GM12878 (cell line): ENCODE results near the gene RIC3. TPM values are rescaled to one million over a fixed set of nuclear protein-coding genes. Genes with fewer than 3 reads are reported as not detected.

Experiments used
- ATAC-seq: fragments of 200-7000 bp; cut with Tn5 transposase; 3 replicates; pipeline ENCODE4 v1.9.1; 2020; ENCODE audit warnings: mild to moderate bottlenecking, moderate library complexity
- BruUV-seq: library from RNA; stranded (reverse); fragments of 400-500 nt; replicated peaks from 2 replicates; lab custom pipeline; 2021; lab: Mats Ljungman, UMichigan
- CTCF ChIA-PET: fragments of 300-600 bp; sonication (Branson Sonifier 250); formaldehyde crosslinking; extraction: SDS; loops from one replicate; lab custom pipeline; 2021; ENCODE audit warnings: inconsistent platforms; lab: Yijun Ruan, JAX
- POLR2A ChIA-PET: fragments of 350-600 bp; formaldehyde crosslinking; extraction: SDS; loops from one replicate; lab custom pipeline; 2021; ENCODE audit warnings: inconsistent platforms; lab: Charles Lee
- RAD21 ChIA-PET: fragments of 300-600 bp; sonication (Branson Sonifier 250); formaldehyde crosslinking; loops from one replicate; lab custom pipeline; 2023; ENCODE audit warnings: antibody characterized with exemption; ENCODE audit not compliant: unreplicated experiment; lab: Charles Lee
- SMC1A ChIA-PET: fragments of 300-600 bp; sonication (Branson Sonifier 250); formaldehyde crosslinking; loops from one replicate; lab custom pipeline; 2023; ENCODE audit not compliant: unreplicated experiment, uncharacterized antibody; lab: Charles Lee
- DNase-seq: peaks from one replicate; pipeline ENCODE4 v3.0.0-alpha.2; 2011; ENCODE audit warnings: low read depth, low spot score
- FAIRE-seq: peaks from 3 replicates; lab custom pipeline; 2011; peaks lifted over from hg19 to GRCh38; lab: Jason Lieb, UNC
- H2AFZ ChIP-seq: 2 replicates; pipeline ENCODE4 v1.6.0; 2011; ENCODE audit warnings: low read depth, low read length, control low read depth; ENCODE audit not compliant: control insufficient read depth
- H3K27ac ChIP-seq: 2 replicates; pipeline ENCODE4 v1.5.1; 2011; ENCODE audit warnings: control low read depth; ENCODE audit not compliant: control insufficient read depth, insufficient read depth
- H3K27me3 ChIP-seq, 2 experiments: replicated peaks in 1 of 2; 2 replicates each; pipeline versions ENCODE4 v1.6.0 to v1.6.1; 2011; ENCODE audit warnings: low read length in 1 of 2; ENCODE audit not compliant: control insufficient read depth in 2 of 2, insufficient read depth in 2 of 2
- H3K36me3 ChIP-seq, 2 experiments: 2 replicates each; pipeline ENCODE4 v1.5.1; 2011; ENCODE audit warnings: low read length in 1 of 2; ENCODE audit not compliant: control insufficient read depth in 2 of 2, insufficient read depth in 2 of 2
- H3K4me1 ChIP-seq: 2 replicates; pipeline ENCODE4 v1.6.1; 2011; ENCODE audit warnings: mild to moderate bottlenecking, low read length, moderate library complexity, mixed read lengths; ENCODE audit not compliant: control insufficient read depth, insufficient read depth
- H3K4me2 ChIP-seq: 2 replicates; pipeline ENCODE4 v1.6.0; 2011; ENCODE audit warnings: control low read depth; ENCODE audit not compliant: control insufficient read depth, insufficient read depth
- H3K4me3 ChIP-seq: fragments of 200-600 bp; sonication (generic); 2 replicates; pipeline ENCODE4 v1.5.1; 2016
- H3K79me2 ChIP-seq: 2 replicates; pipeline ENCODE4 v1.6.0; 2011; ENCODE audit warnings: low read length; ENCODE audit not compliant: control insufficient read depth, insufficient read depth
- H3K9ac ChIP-seq: 2 replicates; pipeline ENCODE4 v1.8.0; 2011; ENCODE audit warnings: low read length, control low read depth, mixed read lengths; ENCODE audit not compliant: control insufficient read depth, insufficient read depth
- H3K9me3 ChIP-seq: replicated peaks from 3 replicates; pipeline ENCODE4 v1.5.1; 2011; ENCODE audit warnings: mild to moderate bottlenecking, low read length; ENCODE audit not compliant: control insufficient read depth, insufficient read depth
- H4K20me1 ChIP-seq: 2 replicates; pipeline ENCODE4 v1.6.0; 2011; ENCODE audit not compliant: control insufficient read depth, insufficient read depth
- CBX3 ChIP-seq: fragments of 200-600 bp; sonication (generic); IDR thresholded peaks from 2 replicates; pipeline ENCODE4 v1.6.1; 2016; ENCODE audit warnings: low read depth, borderline replicate concordance
- CHD4 ChIP-seq: fragments of 200-600 bp; sonication (generic); IDR thresholded peaks from 2 replicates; pipeline ENCODE4 v1.6.1; 2016; ENCODE audit warnings: mild to moderate bottlenecking
- CTCF ChIP-seq, 3 experiments: IDR thresholded peaks in 2 of 3; conservative IDR thresholded peaks in 1 of 3; 2 replicates each; pipeline ENCODE4 v1.5.1; 2011; ENCODE audit warnings: low read depth in 3 of 3, low read length in 3 of 3, mild to moderate bottlenecking in 3 of 3, control low read depth in 2 of 3, moderate library complexity in 2 of 3, inconsistent platforms in 1 of 3, mixed read lengths in 1 of 3; ENCODE audit not compliant: control insufficient read depth in 2 of 3, insufficient read depth in 1 of 3; ENCODE audit errors: extremely low read depth in 1 of 3
- FOS ChIP-seq: IDR thresholded peaks from 3 replicates; pipeline ENCODE4 v1.6.1; 2011; ENCODE audit warnings: borderline replicate concordance; ENCODE audit not compliant: insufficient read length; ENCODE audit errors: extremely low read depth
- HDAC6 ChIP-seq: fragments of 200-600 bp; sonication (generic); IDR thresholded peaks from one replicate; pipeline ENCODE4 v1.8.0; 2017; ENCODE audit warnings: antibody characterized with exemption; ENCODE audit not compliant: unreplicated experiment
- HDGF ChIP-seq: fragments of 450-650 bp; IDR thresholded peaks from 2 replicates; pipeline ENCODE4 v1.6.1; 2016; ENCODE audit warnings: antibody characterized with exemption
- NFYA ChIP-seq: IDR thresholded peaks from 2 replicates; pipeline ENCODE4 v1.6.1; 2011; ENCODE audit warnings: low read depth, mild to moderate bottlenecking, low read length, improper control_type of control experiment, borderline replicate concordance
- RAD21 ChIP-seq: IDR thresholded peaks from 2 replicates; pipeline ENCODE4 v1.6.1; 2011; ENCODE audit warnings: mild to moderate bottlenecking, low read depth, low read length, moderate library complexity; ENCODE audit not compliant: insufficient read depth
- SKIL ChIP-seq: fragments of 450-650 bp; IDR thresholded peaks from 2 replicates; pipeline ENCODE4 v1.6.1; 2017; ENCODE audit warnings: mild to moderate bottlenecking, low read depth, inconsistent platforms; ENCODE audit not compliant: poor library complexity, severe bottlenecking
- ZNF384 ChIP-seq: IDR thresholded peaks from 2 replicates; pipeline ENCODE4 v1.6.1; 2012; ENCODE audit warnings: low read depth, mild to moderate bottlenecking, low read length, improper control_type of control experiment, borderline replicate concordance
- WGBS: methylation state at CpG from one replicate; pipeline ENCODE4 v1.1.6; 2016; ENCODE audit warnings: low lambda C conversion rate; ENCODE audit not compliant: insufficient replicate concordance, insufficient coverage; ENCODE audit errors: missing lambda C conversion rate; 5-methylcytosine and 5-hydroxymethylcytosine counted together
- in situ Hi-C: fragments of 300-500 bp; cut with MboI; formaldehyde crosslinking; loops from 9 replicates; pipeline ENCODE4 v1.14.3; 2018; ENCODE audit warnings: mixed read lengths
- intact Hi-C: fragments of 100-400 bp; cut with micrococcal nuclease; formaldehyde crosslinking; loops from one replicate; pipeline ENCODE4 v1.14.2; 2022; ENCODE audit not compliant: unreplicated experiment
- polyA plus RNA-seq, 11 experiments: library from polyadenylated mRNA; depleted of rRNA in 4 of 11; unstranded in 6 of 11; stranded (reverse) in 5 of 11; fragments of >200 nt; fragmentation: Nextera tagmentation in 4 of 11; fragmentation: Illumina TruSeq in 1 of 11; extraction: Ambion mirVana in 4 of 11; extraction: Trizol in 1 of 11; gene quantifications; 1 replicate in 1 of 11; 2 replicates in 10 of 11; pipeline versions ENCODE4 v1.2.1 to v1.2.3, GENCODE V29; 2011 to 2016; ENCODE audit warnings: inconsistent platforms in 2 of 11, missing spikeins in 2 of 11, low read depth in 1 of 11
- total RNA-seq, 4 experiments: library from RNA; depleted of rRNA in 3 of 4; stranded (reverse); fragments of >200 nt in 3 of 4; fragmentation: Illumina TruSeq in 1 of 4; extraction: Trizol in 1 of 4; gene quantifications; 2 replicates each; pipeline versions ENCODE4 v1.2.1 to v1.2.3, GENCODE V29; 2013 to 2021

Gene RIC3
- total and polyA plus RNA-seq, 10 of the 15 experiments (the other 5 are each of a cell fraction or from before 2014, with no cell fraction given), result 0.90 to 8.9 (median 2.2) TPM

GRCh38 chr11:8087756-8088155, 81.1 kb downstream of the RIC3 start (continued):
- TF ChIP-seq FOS, result no peak
- TF ChIP-seq HDAC6, result no peak
- TF ChIP-seq SKIL, result no peak
- no peak for TF ChIP-seq NFYA
- no peak for TF ChIP-seq HDGF

- ChIA-PET RAD21 (interaction anchor here (1.0 to 1.4 kb wide), 2 partner anchors 12 to 54 kb away, joined by 4 to 5 read pairs; no protein-coding TSS in a partner anchor), SMC1A (interaction anchor here (1.5 to 2.4 kb wide), 2 partner anchors 13 to 81 kb away, joined by 4 to 10 read pairs; no protein-coding TSS in a partner anchor), CTCF (interaction anchor here (0.8 to 6.5 kb wide), 4 partner anchors 12 to 78 kb away, joined by 3 to 53 read pairs (median 6); no protein-coding TSS in a partner anchor), POLR2A (no interaction called here)
- ATAC-seq (peak; percentile 83), DNase-seq (no peak), FAIRE-seq (no peak)
- H3K36me3 ChIP-seq, result no peaks in the 10 kb centered on the region
- H3K4me3 ChIP-seq, result no peak overlapping the region
- in situ Hi-C loops, result no loop called here
- intact Hi-C loops, result no loop called here
- no peaks in the 10 kb centered on the region for H3K79me2 ChIP-seq
- H3K4me2 ChIP-seq, result no peak overlapping the region
- no peak overlapping the region for H2AFZ ChIP-seq
- no peak overlapping the region for H3K27ac ChIP-seq
- TF ChIP-seq RAD21 (peak; percentile 20; the same call in 1 of the 2 replicates), CBX3 (no peak), ZNF384 (no peak), CTCF (IDR thresholded peaks at IDR 0.05 in 2 of 3, conservative IDR thresholded peaks at IDR 0.05 in 1 of 3; ENCODE audit: control insufficient read depth in 2 of 3, extremely low read depth in 1 of 3, insufficient read depth in 1 of 3, low read depth in 3 of 3, low read length in 3 of 3) (peak in 2 of 3 experiments; percentile 4 to 35; a peak in 1 of 6 replicates), CHD4 (no peak)
- no peak overlapping the region for H3K9ac ChIP-seq
- 22% methylated on average over 4 of the region's 4 CpGs for WGBS
- BruUV-seq, result no TSS peak
- peaks cover 0 to 11% of the 10 kb centered on the region in 2 experiments; a peak in 3 of 4 replicates for H3K27me3 ChIP-seq
- H3K4me1 ChIP-seq, result no peaks in the 10 kb centered on the region
- no peaks in the 10 kb centered on the region for H3K9me3 ChIP-seq
- H4K20me1 ChIP-seq, result no peaks in the 10 kb centered on the region
These were observed 81.6 kb downstream of the RIC3 start for GRCh38 chr11:8087185-8087584.
